Hematopoietic multipotent progenitor cell treated with erythropoietin and hydrocortisone succinate and interleukin-3 and kit ligand, for 4 days (in vitro differentiated cells): ENCODE results near the gene RPS13.
"Not testable (repeated sequence)": the region's sequence is repeated elsewhere in the genome, so short reads cannot be mapped to it uniquely, and the experiment has no call there.

Experiments used
- DNase-seq: peaks from one replicate; pipeline ENCODE4 v3.0.0-alpha.2; 2015

The RPS13 gene

GRCh38 chr11:17034027-17034426 lies 43.4 kb downstream of the RPS13 start:
- not testable (repeated sequence) for DNase-seq

DNA sequence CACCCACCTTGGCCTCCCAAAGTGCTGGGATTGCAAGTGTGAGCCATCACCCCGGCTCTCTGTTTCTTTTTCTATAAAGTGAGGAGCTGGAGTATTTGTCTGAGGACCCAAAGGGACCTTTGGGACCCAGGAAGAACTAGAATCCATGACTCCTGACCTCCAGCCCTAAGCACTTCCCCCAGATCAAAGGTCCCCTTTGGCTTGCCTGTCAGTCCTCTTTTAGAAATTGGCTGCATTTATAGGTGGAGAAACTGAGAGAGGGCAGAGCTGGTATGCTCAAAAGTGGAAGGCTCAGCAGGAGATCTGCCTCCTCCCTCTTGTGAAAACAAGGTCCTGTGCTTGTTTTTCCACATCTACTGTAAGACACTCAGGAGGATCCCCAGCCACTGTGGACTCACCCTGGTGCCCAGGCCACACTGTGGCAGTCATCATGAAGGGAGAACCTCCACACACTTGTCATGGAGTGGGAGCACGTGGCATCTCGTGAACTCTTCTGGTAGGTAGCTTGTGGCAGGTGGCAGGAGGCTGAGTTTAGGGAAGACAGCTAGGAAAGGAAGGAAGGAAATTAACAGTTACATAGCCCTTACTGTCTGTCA lies 50.9 kb downstream of the RPS13 start:
- DNase-seq: no peak

DNA sequence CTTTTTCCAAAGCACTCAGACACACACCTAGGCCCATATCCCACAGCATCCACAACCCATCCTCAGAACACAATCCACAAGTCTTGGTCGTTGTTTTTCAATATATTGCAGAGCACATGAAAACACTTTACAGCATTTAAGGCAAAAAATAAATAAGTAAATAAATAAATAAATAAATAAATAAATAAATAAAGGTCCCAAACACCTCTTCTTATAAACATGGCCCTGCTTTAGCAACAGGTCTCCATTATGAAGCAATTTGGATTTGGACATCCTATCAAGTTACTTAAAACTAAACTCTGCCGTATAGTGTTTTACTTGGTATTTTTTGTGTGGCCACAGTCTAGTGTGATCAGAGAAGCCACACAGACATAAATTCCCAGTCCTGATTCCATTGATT lies 52.5 kb downstream of the RPS13 start:
- no peak for DNase-seq
